ENCODE data around the gene ERO1B.
A peak's percentile ranks its signal among the peaks of the same experiment; 100 is the strongest.
"Not testable (repeated sequence)": the region's sequence is repeated elsewhere in the genome, so short reads cannot be mapped to it uniquely, and the experiment has no call there.

ERO1B gene, protein sequence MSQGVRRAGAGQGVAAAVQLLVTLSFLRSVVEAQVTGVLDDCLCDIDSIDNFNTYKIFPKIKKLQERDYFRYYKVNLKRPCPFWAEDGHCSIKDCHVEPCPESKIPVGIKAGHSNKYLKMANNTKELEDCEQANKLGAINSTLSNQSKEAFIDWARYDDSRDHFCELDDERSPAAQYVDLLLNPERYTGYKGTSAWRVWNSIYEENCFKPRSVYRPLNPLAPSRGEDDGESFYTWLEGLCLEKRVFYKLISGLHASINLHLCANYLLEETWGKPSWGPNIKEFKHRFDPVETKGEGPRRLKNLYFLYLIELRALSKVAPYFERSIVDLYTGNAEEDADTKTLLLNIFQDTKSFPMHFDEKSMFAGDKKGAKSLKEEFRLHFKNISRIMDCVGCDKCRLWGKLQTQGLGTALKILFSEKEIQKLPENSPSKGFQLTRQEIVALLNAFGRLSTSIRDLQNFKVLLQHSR

DNA sequence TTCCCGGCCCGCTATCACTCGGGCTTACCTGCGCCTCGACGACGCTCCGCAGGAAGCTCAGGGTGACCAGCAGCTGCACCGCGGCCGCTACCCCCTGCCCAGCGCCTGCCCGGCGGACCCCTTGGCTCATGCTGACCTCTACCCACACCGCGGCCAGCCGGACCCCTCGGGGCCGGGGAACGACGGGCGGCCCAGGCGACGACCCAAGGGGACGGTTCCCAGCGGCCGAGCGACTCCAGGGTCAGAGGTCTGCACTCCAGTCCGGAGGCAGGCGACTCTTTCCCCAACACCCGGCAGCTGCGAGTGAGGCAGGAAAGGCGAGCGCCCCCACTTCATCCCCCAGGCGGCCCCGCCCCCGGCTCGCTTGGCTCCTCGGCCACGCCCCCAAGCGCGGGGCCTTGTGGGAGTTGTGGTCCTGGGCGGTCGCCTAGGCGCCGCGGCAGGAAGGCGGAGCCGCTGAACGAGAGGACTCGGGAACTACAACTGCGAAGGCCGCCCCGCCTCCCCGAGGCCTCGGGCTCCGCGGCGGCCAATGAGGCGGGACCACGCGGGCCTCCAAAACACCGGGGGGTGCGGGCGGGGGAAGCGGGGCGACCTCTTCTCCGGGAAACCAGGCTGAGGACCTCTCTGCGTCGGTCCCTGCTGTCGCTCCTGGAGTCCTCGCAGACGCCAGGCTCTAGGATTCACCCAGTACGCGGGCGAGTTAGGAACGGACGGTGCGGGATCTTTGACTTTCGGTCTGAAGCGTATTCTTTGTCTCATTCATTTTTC, at the start of gene ERO1B:
TSS of gene ERO1B (minus strand) at position 305 of the 771 bp plus-strand sequence. CDS start at position 130, 175 bp downstream.
- peak; percentile 88 for DNase-seq (ENCODE audit: low read depth)

DNA sequence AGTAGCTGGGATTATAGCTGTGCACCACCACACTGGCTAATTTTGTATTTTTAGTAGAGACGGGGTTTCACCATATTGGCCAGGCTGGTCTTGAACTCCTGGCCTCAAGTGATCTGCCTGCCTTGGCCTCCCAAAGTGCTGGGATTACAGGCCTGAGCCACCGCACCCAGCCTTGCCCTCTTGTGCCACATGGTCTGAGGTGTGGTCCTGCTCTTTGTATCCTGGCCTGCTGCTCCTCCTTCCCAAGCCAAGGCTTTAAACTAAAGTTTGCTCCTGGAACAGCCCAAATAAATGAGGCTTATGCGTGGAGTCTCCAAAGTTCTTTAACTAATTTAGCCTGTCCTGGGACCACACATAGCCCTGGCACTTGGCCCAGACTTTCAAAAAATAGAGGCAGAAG, 49.7 kb upstream of the ERO1B start:
- not testable (repeated sequence) for DNase-seq (ENCODE audit: low read depth)

DNA sequence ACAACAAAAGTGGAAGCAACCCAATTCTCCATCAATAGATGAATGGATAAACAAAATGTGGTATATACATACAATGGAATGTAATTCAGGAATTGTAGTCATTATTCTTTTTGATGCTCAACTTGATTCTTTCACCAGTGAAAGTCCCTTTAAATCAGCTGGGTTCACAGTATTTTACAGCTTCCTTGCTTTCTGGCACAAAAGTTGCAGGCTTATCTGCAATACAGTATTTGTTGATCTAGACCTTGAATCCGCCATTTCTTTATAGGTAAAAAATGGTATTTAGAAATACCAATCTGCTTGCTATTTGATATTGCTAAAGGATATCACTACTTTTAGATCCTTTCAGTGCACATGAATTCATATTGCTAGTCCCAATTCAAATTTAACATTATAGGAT, 44.7 kb upstream of the ERO1B start:
- DNase-seq (ENCODE audit: low read depth) = no peak

DNA sequence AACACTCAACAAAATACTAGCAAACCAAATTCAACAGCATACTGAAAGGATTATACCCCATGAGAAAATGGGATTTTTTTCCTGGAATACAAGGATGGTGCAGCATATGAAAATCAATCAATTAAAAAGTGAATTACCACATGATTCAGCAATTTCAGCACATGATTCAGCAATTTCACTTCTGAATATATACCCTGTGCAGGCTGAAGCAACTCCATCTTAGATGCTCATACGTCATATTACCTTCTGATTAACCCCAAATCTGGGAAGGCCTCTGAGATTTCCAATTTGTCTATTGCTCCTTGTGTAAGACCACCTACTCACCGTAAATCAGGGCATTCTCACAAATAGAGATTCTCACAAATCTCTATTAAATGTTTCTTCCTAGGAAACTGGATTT, 43.8 kb upstream of the ERO1B start:
- DNase-seq (ENCODE audit: low read depth) = no peak

GRCh38 chr1:236323819-236324411, 42.2 kb upstream of the ERO1B start:
- DNase-seq (ENCODE audit: low read depth) = no peak

GRCh38 chr1:236322566-236323409, 41.0 kb upstream of the ERO1B start:
- no peak for DNase-seq (ENCODE audit: low read depth)

GRCh38 chr1:236321101-236321500, 39.3 kb upstream of the ERO1B start:
- no peak for DNase-seq (ENCODE audit: low read depth)

DNA sequence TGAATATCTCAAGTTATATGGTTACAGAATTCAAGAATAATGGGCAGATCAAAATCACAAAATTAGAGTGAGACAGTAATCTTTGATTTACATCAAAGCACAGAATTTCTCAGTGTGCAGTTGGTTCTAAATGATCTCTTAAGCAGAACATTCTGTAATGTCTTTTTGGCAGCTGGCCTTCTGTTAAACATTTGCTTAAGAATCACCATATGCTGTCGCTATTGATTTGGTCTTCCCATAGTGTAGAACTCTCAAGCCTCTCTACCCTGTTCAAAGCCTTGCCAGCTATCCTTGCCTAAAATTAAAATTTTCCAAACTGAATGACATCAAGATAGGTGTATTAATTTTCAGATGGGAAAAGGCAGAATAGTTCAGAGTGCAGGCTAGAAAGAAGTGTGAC, 38.9 kb upstream of the ERO1B start:
- DNase-seq (ENCODE audit: low read depth) = no peak

GRCh38 chr1:236320214-236320613, 38.5 kb upstream of the ERO1B start:
- no peak for DNase-seq (ENCODE audit: low read depth)

GRCh38 chr1:236316437-236316836, 34.7 kb upstream of the ERO1B start:
- DNase-seq (ENCODE audit: low read depth) = no peak

DNA sequence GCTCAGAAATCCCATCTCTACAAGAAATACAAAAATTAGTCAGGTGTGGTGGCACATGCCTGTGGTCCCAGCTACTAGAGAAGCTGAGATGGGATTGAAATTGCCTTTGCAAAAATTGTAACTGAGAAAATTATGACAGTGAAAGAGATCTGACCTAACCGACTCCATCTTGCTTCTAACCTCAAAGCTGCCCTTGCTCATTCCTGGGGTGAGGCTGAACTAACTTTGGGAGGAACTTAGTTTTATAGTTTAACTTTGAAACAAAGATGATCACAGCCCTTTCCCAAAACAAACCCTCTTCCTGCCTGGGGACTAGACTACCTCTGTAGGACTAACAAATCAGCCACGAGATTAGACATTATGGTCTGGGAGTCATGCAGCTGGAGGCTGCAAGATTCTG, 33.8 kb upstream of the ERO1B start:
- no peak for DNase-seq (ENCODE audit: low read depth)

DNA sequence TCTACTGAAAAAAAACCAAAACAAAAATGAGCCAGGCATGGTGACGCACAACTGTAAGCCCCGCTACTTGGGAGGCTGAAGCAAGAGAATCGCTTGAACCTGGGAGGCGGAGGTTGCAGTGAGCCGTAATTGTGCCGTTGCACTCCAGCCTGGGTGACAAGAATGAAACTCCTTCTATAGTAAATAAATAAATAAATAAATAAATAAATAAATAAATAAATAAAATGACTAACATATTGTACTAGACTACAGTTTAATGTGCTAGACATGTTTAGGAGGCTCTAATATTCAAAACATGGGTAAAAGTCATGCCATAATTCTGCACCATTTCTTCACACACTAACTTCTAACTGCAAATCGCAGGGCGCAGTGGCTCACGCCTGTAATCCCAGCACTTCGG, 33.3 kb upstream of the ERO1B start:
- no peak for DNase-seq (ENCODE audit: low read depth)

DNA sequence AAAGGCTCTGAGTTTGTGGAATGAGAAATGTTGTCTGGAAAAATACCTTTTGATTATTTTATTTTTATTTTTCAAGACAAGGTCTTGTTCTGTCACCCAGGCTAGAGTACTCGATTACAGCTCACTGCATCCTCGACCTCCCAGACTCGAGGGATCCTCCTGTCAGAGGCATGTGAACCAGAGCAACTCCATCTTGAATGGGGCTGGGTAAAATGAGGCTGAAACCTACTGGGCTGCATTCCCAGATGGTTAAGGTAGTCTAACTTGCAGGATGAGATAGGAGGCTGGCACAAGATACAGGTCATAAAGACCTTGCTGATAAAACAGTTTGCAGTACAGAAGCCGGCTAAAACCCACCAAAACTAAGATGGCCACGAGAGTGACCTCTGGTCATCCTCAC, 32.3 kb upstream of the ERO1B start:
- DNase-seq (ENCODE audit: low read depth) = not testable (repeated sequence)

DNA sequence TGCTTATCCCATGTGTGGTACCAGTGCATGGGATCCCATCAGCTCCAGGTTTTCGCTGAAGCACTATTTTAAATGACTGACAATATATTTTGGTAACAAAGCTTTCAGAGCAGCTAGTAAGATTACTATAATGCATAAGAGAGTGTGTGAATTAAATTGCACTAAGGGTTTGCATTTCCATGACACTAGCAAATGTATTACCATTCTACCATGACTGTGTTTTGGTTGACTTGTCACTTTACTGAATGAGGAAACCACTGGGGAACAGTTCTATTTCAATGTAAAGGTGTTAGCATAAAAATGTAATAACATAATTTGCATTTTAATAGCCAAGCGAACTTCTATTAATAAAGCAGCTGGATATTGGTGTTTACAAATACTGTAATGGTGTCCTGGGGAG, 31.7 kb upstream of the ERO1B start:
- DNase-seq (ENCODE audit: low read depth) = no peak

GRCh38 chr1:236311040-236311439, 29.3 kb upstream of the ERO1B start:
- no peak for DNase-seq (ENCODE audit: low read depth)

DNA sequence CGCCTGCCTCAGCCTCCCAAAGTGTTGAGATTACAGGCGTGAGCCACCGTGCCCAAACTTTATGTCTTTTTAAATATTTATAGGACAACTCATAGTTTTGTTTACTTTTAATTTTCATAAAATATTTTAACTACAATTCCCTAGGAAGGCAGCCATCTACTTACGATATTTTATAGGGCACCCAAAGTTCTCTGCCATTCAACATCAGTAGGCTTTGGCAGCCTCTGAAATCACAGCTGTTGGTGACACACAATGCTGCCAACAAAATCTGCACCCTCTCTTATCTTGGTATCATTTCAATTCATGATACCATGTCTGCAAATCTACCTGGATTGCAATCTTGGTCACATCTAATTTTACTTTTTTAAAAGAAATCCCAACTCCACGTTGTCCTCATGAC, 27.1 kb upstream of the ERO1B start:
- DNase-seq (ENCODE audit: low read depth) = no peak

- DNase-seq (ENCODE audit: low read depth) = no peak
Measured at GRCh38 chr1:236307435-236307834, 25.7 kb upstream of the ERO1B start.

GRCh38 chr1:236304682-236305081, 22.9 kb upstream of the ERO1B start:
- DNase-seq (ENCODE audit: low read depth) = no peak

- no peak for DNase-seq (ENCODE audit: low read depth)
Measured at GRCh38 chr1:236303675-236304074, 21.9 kb upstream of the ERO1B start.

GRCh38 chr1:236302941-236303340, 21.2 kb upstream of the ERO1B start:
- DNase-seq (ENCODE audit: low read depth) = no peak

DNA sequence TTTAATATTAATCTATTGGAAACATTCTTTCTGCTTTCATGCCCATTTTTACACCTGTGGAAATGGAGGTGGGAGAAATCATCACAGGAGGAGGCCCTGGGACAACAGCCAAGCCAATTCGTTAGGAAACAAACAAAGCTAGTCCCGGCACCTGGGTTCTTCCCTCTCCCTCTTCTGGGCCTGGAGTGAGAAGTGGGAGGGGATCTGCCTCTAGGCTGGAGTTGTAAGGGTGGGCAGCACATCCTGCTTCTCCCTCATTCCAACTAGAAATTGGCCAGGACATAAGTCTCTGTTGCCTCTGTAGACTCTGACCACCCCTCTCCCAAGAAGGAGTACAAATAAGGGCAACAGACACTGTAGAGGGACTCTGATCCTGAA, 20.2 kb upstream of the ERO1B start:
- DNase-seq (ENCODE audit: low read depth) = no peak
